Spleen (tissue), 11 donors: ENCODE measurements around the gene HPCAL1. TPM values are rescaled to one million over a fixed set of nuclear protein-coding genes. Genes with fewer than 3 reads are reported as not detected.

Experiments used
- DNase-seq: peaks from one replicate; pipeline ENCODE4 v3.0.0-alpha.2; 2020
- H3K27ac ChIP-seq, 8 donors: fragments of 200-600 bp; sonication (generic) in 7 of 8; 1 replicate in 4 of 8; 2 replicates in 4 of 8; pipeline versions ENCODE4 v1.5.0 to v1.8.0; 2016 to 2021; ENCODE audit warnings: inconsistent platforms in 4 of 8, mild to moderate bottlenecking in 4 of 8, moderate library complexity in 1 of 8
- H3K27me3 ChIP-seq, 7 donors: fragments of 200-600 bp; sonication (generic) in 6 of 7; replicated peaks in 1 of 7; 1 replicate in 4 of 7; 2 replicates in 3 of 7; pipeline versions ENCODE4 v1.5.0 to v1.8.0; 2016 to 2021; ENCODE audit warnings: inconsistent platforms in 3 of 7, mild to moderate bottlenecking in 1 of 7
- H3K36me3 ChIP-seq, 6 donors: fragments of 200-600 bp; sonication (generic) in 5 of 6; 1 replicate in 4 of 6; 2 replicates in 2 of 6; pipeline versions ENCODE4 v1.5.0 to v1.8.0; 2016 to 2021; ENCODE audit warnings: inconsistent platforms in 2 of 6
- H3K4me1 ChIP-seq, 6 donors: fragments of 200-600 bp; sonication (generic) in 5 of 6; 1 replicate in 3 of 6; 2 replicates in 3 of 6; pipeline versions ENCODE4 v1.5.0 to v1.8.0; 2016 to 2021; ENCODE audit warnings: inconsistent platforms in 3 of 6
- H3K4me3 ChIP-seq, 8 donors: fragments of 200-600 bp; sonication (generic) in 7 of 8; 1 replicate in 4 of 8; 2 replicates in 4 of 8; pipeline versions ENCODE4 v1.5.0 to v1.8.0; 2016 to 2021; ENCODE audit warnings: inconsistent platforms in 4 of 8, mild to moderate bottlenecking in 4 of 8, moderate library complexity in 2 of 8
- H3K9me3 ChIP-seq, 8 donors: fragments of 200-600 bp; sonication (generic) in 7 of 8; 1 replicate in 4 of 8; 2 replicates in 4 of 8; pipeline versions ENCODE4 v1.5.0 to v1.8.0; 2016 to 2021; ENCODE audit warnings: inconsistent platforms in 4 of 8
- CTCF ChIP-seq, 11 experiments: fragments of 200-600 bp in 7 of 11; fragments of 450-650 bp in 4 of 11; sonication (generic) in 4 of 11; IDR thresholded peaks in 8 of 11; conservative IDR thresholded peaks in 3 of 11; 1 replicate in 7 of 11; 2 replicates in 4 of 11; pipeline versions ENCODE4 v1.4.0 to v1.8.0; 2016 to 2021; ENCODE audit warnings: antibody characterized with exemption in 11 of 11, inconsistent platforms in 4 of 11, mild to moderate bottlenecking in 1 of 11
- POLR2A ChIP-seq, 3 donors: fragments of 450-650 bp; IDR thresholded peaks; one replicate each; pipeline ENCODE4 v1.5.1; 2017; ENCODE audit warnings: antibody characterized with exemption in 3 of 3, mild to moderate bottlenecking in 1 of 3
- POLR2AphosphoS5 ChIP-seq, 3 donors: sonication (generic); formaldehyde crosslinking; IDR thresholded peaks; one replicate each; pipeline ENCODE4 v1.5.1; 2017; ENCODE audit warnings: antibody characterized with exemption in 3 of 3
- WGBS, 5 donors: extraction: QIAGEN DNeasy Blood & Tissue Kit in 3 of 5; methylation state at CpG; one replicate each; pipeline versions ENCODE4 v1.1.5 to v1.1.7; 2013 to 2018; 5-methylcytosine and 5-hydroxymethylcytosine counted together
- intact Hi-C: fragments of 100-400 bp; cut with DNase I; formaldehyde crosslinking; loops from one replicate; pipeline ENCODE4 v1.15.0; 2023; ENCODE audit warnings: low total_unique reads
- polyA plus RNA-seq, 3 donors: library from polyadenylated mRNA; stranded (reverse); fragments of 200-250 nt; gene quantifications; one replicate each; pipeline ENCODE4 v1.2.1, GENCODE V29; 2013
- total RNA-seq, 7 donors: library from RNA; depleted of rRNA in 3 of 7; stranded (reverse); fragments of >200 nt in 3 of 7; fragmentation: NEBNext Ultra II Directional in 4 of 7; extraction: Animal tissue kit (Norgen Biotek cat#: 25700) in 4 of 7; gene quantifications; one replicate each; pipeline versions ENCODE4 v1.1.0 to v1.2.1, GENCODE V29; 2016 to 2021
- donor health status: healthy with polysubstance abuse.
- donor health status: DM: no; HTN: no; CAD: no; lungs with moderate emphysema.
- donor health status: DM: no; HTN: no; CAD: no.
- donor health status: Bipolar disorder and iron deficiency.
- donor health status: healthy.
- donor health status: DM: no; HTN: no; CAD: no.
- donor health status: DM: yes; HTN: yes; CAD: no.

Gene HPCAL1
- total and polyA plus RNA-seq, 10 donors: 41.9 to 80.6 (median 57.7) TPM

GRCh38 chr2:10368491-10369231 lies 66.0 kb downstream of the HPCAL1 start:
- DNase-seq: no peak
- TF ChIP-seq POLR2AphosphoS5 (IDR thresholded peaks at IDR 0.05) (peak in 1 of 3 donors; percentile 30), CTCF (IDR thresholded peaks at IDR 0.05 in 8 of 11, conservative IDR thresholded peaks at IDR 0.05 in 3 of 11) (no peak)
- WGBS, 5 donors: 75 to 88% (median 86%) methylated on average over 15 to 24 of the region's 24 CpGs
- peaks cover 0 to 27% (median 0%) of the 10 kb centered on the region in 6 donors for H3K36me3 ChIP-seq
- H3K4me1 ChIP-seq: peaks cover 0 to 74% (median 16%) of the 10 kb centered on the region in 6 donors
- no peaks in the 10 kb centered on the region for H3K27me3 ChIP-seq
- no peaks in the 10 kb centered on the region for H3K9me3 ChIP-seq
- no peak overlapping the region for H3K4me3 ChIP-seq
- intact Hi-C loops: no loop called here
- H3K27ac ChIP-seq: no peak overlapping the region

GRCh38 chr2:10369269-10370255 lies 66.9 kb downstream of the HPCAL1 start:
- no peak for TF ChIP-seq POLR2AphosphoS5 (IDR thresholded peaks at IDR 0.05)
- TF ChIP-seq POLR2A (IDR thresholded peaks at IDR 0.05): no peak
- no peak for TF ChIP-seq CTCF (IDR thresholded peaks at IDR 0.05 in 8 of 11, conservative IDR thresholded peaks at IDR 0.05 in 3 of 11)
- no peaks in the 10 kb centered on the region for H3K27me3 ChIP-seq
- intact Hi-C loops: no loop called here
- peaks cover 0 to 76% (median 18%) of the 10 kb centered on the region in 6 donors for H3K4me1 ChIP-seq
- no peak for DNase-seq
- H3K36me3 ChIP-seq: peaks cover 0 to 36% (median 0%) of the 10 kb centered on the region in 6 donors
- no peak overlapping the region for H3K27ac ChIP-seq
- WGBS, 5 donors: 80 to 87% (median 86%) methylated on average over 14 of the region's 14 CpGs
- H3K4me3 ChIP-seq: no peak overlapping the region
- no peaks in the 10 kb centered on the region for H3K9me3 ChIP-seq

- Histone ChIP-seq H3K27me3 (no peaks in the 10 kb centered on the region), H3K27ac (no peak overlapping the region), H3K4me3 (no peak overlapping the region), H3K4me1 (peaks cover 0 to 76% (median 25%) of the 10 kb centered on the region in 6 donors), H3K9me3 (no peaks in the 10 kb centered on the region), H3K36me3 (peaks cover 0 to 40% (median 0%) of the 10 kb centered on the region in 6 donors)
- no peak for DNase-seq
- WGBS, 5 donors: 88 to 100% (median 98%) methylated on average over 1 of the region's 1 CpG; no CpG with 5 or more reads in 1 of the 5 donors
- no peak for TF ChIP-seq POLR2AphosphoS5 (IDR thresholded peaks at IDR 0.05)
- TF ChIP-seq CTCF (IDR thresholded peaks at IDR 0.05 in 8 of 11, conservative IDR thresholded peaks at IDR 0.05 in 3 of 11): no peak
- no peak for TF ChIP-seq POLR2A (IDR thresholded peaks at IDR 0.05)
- intact Hi-C loops: no loop called here
These were observed 67.7 kb downstream of the HPCAL1 start for GRCh38 chr2:10370390-10370789.
